HL-60 (cell line): Measurements from ENCODE around the gene AQP7.
A peak's percentile ranks its signal among the peaks of the same experiment; 100 is the strongest.
"Not testable (repeated sequence)": the region's sequence is repeated elsewhere in the genome, so short reads cannot be mapped to it uniquely, and the experiment has no call there.

Experiments
- DNase-seq, 2 experiments: peaks; one replicate each; pipeline ENCODE4 v3.0.0-alpha.2; 2010 to 2020; ENCODE audit warnings: low read depth in 1 of 2, low spot score in 1 of 2
- H3K27ac ChIP-seq: fragments of 250-450 bp; sonication (Bioruptor Pico); replicated peaks from 2 replicates; pipeline ENCODE4 v1.5.1; 2020; ENCODE audit warnings: mild to moderate bottlenecking, moderate library complexity
- H3K27me3 ChIP-seq: fragments of 250-450 bp; sonication (Bioruptor Pico); 2 replicates; pipeline ENCODE4 v1.5.1; 2021; ENCODE audit warnings: mild to moderate bottlenecking, moderate library complexity; ENCODE audit not compliant: insufficient read depth, poor library complexity, severe bottlenecking
- H3K4me3 ChIP-seq: replicated peaks from 2 replicates; pipeline ENCODE4 v1.5.1; 2011; ENCODE audit warnings: mild to moderate bottlenecking, control low read depth, low read length; ENCODE audit not compliant: insufficient read depth
- GABPA ChIP-seq: IDR thresholded peaks from 2 replicates; pipeline ENCODE4 v1.6.1; 2012; ENCODE audit warnings: low read depth
- POLR2AphosphoS5 ChIP-seq: IDR thresholded peaks from 2 replicates; pipeline ENCODE4 v1.6.1; 2012; ENCODE audit warnings: low read depth
- SPI1 ChIP-seq: IDR thresholded peaks from 2 replicates; pipeline ENCODE4 v1.6.1; 2012; ENCODE audit warnings: low read depth, mild to moderate bottlenecking, borderline replicate concordance
- long read RNA-seq: library from polyadenylated mRNA; unstranded; transcript quantifications from one replicate; pipeline ENCODE4 v2.0.0, GENCODE V29; 2020
- TF ChIP-seq, protein P1 (sequence below): IDR thresholded peaks from one replicate; pipeline ENCODE4 v1.5.1; 2011; ENCODE audit warnings: low read length, control low read depth, inconsistent platforms; ENCODE audit not compliant: insufficient read depth
- TF ChIP-seq, protein P2 (sequence below): IDR thresholded peaks from 2 replicates; pipeline ENCODE4 v1.6.1; 2012; ENCODE audit warnings: low read depth; ENCODE audit not compliant: insufficient replicate concordance

Gene AQP7
- long read RNA-seq, partial matches to known transcripts, result 0 of 1 reads
- long read RNA-seq, other reads (novel, unspliced or antisense), result 1 of 1 reads

GRCh38 chr9:33402371-33402770, at the start of gene AQP7:
TSS of gene AQP7 (minus strand) at chr9:33402568. CDS start at chr9:33401262, 1,306 bp downstream.
- not testable (repeated sequence) for H3K27ac ChIP-seq, DNase-seq, H3K27me3 ChIP-seq, H3K4me3 ChIP-seq

DNA sequence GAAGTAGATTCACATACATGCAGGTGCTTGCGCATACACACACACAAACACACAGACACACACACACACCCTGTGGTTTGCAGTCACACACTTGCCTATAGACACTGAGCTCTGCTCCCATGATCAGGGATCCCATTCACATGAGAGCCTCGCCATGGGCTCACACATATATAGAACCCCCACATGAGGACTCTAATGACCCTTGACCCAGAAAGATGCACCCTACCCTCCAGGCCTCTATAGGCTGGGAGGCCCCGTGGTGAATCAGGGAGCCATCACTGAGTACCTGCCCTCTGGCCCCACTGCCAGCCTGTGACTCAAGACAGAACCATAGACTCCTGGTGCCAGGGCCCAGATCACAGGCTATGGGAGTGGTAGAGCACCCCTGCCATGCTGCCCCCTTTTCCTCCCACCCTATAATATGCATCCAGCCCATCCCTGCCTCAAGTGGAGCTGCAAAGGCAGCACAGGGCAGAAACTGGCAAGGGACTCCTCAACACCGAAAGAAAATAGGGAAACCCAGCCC, 48.3 kb upstream of the AQP7 start:
- no peak overlapping the region for H3K27ac ChIP-seq
- no peaks in the 10 kb centered on the region for H3K27me3 ChIP-seq
- H3K4me3 ChIP-seq, result no peak overlapping the region
- no peak for DNase-seq
- TF ChIP-seq, protein P1, sequence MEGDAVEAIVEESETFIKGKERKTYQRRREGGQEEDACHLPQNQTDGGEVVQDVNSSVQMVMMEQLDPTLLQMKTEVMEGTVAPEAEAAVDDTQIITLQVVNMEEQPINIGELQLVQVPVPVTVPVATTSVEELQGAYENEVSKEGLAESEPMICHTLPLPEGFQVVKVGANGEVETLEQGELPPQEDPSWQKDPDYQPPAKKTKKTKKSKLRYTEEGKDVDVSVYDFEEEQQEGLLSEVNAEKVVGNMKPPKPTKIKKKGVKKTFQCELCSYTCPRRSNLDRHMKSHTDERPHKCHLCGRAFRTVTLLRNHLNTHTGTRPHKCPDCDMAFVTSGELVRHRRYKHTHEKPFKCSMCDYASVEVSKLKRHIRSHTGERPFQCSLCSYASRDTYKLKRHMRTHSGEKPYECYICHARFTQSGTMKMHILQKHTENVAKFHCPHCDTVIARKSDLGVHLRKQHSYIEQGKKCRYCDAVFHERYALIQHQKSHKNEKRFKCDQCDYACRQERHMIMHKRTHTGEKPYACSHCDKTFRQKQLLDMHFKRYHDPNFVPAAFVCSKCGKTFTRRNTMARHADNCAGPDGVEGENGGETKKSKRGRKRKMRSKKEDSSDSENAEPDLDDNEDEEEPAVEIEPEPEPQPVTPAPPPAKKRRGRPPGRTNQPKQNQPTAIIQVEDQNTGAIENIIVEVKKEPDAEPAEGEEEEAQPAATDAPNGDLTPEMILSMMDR, result no peak
- TF ChIP-seq, protein P2, sequence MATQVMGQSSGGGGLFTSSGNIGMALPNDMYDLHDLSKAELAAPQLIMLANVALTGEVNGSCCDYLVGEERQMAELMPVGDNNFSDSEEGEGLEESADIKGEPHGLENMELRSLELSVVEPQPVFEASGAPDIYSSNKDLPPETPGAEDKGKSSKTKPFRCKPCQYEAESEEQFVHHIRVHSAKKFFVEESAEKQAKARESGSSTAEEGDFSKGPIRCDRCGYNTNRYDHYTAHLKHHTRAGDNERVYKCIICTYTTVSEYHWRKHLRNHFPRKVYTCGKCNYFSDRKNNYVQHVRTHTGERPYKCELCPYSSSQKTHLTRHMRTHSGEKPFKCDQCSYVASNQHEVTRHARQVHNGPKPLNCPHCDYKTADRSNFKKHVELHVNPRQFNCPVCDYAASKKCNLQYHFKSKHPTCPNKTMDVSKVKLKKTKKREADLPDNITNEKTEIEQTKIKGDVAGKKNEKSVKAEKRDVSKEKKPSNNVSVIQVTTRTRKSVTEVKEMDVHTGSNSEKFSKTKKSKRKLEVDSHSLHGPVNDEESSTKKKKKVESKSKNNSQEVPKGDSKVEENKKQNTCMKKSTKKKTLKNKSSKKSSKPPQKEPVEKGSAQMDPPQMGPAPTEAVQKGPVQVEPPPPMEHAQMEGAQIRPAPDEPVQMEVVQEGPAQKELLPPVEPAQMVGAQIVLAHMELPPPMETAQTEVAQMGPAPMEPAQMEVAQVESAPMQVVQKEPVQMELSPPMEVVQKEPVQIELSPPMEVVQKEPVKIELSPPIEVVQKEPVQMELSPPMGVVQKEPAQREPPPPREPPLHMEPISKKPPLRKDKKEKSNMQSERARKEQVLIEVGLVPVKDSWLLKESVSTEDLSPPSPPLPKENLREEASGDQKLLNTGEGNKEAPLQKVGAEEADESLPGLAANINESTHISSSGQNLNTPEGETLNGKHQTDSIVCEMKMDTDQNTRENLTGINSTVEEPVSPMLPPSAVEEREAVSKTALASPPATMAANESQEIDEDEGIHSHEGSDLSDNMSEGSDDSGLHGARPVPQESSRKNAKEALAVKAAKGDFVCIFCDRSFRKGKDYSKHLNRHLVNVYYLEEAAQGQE, result no peak
- TF ChIP-seq POLR2AphosphoS5 (no peak), GABPA (no peak), SPI1 (no peak)

GRCh38 chr9:33449715-33450114, 47.3 kb upstream of the AQP7 start:
- no peak for DNase-seq
- no peak overlapping the region for H3K4me3 ChIP-seq
- no peaks in the 10 kb centered on the region for H3K27me3 ChIP-seq
- TF ChIP-seq, protein P2, result no peak
- no peak for TF ChIP-seq GABPA
- no peak for TF ChIP-seq SPI1
- TF ChIP-seq POLR2AphosphoS5, result no peak
- TF ChIP-seq, protein P1, result no peak
- no peak overlapping the region for H3K27ac ChIP-seq

GRCh38 chr9:33447799-33448553, 45.6 kb upstream of the AQP7 start:
- H3K27ac ChIP-seq, result no peak overlapping the region
- TF ChIP-seq, protein P1, result no peak
- TF ChIP-seq, protein P2, result no peak
- TF ChIP-seq SPI1 (no peak), GABPA (no peak), POLR2AphosphoS5 (no peak)
- DNase-seq, result no peak
- H3K27me3 ChIP-seq, result no peaks in the 10 kb centered on the region
- H3K4me3 ChIP-seq, result peak overlapping the region; percentile 34
